Astrocyte of the hippocampus (primary cell): ENCODE measurements around the gene DIRAS2.
"Not testable (repeated sequence)": the region's sequence is repeated elsewhere in the genome, so short reads cannot be mapped to it uniquely, and the experiment has no call there.

Source experiments
- DNase-seq: peaks from one replicate; pipeline ENCODE4 v3.0.0; 2011; ENCODE audit warnings: low read depth, low spot score

DIRAS2 gene, protein sequence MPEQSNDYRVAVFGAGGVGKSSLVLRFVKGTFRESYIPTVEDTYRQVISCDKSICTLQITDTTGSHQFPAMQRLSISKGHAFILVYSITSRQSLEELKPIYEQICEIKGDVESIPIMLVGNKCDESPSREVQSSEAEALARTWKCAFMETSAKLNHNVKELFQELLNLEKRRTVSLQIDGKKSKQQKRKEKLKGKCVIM

GRCh38 chr9:90642570-90643539 is at the start of gene DIRAS2:
TSS of gene DIRAS2 (minus strand) at chr9:90642824. CDS start at chr9:90613827, 28,997 bp downstream.
- DNase-seq = peak; percentile 78

DNA sequence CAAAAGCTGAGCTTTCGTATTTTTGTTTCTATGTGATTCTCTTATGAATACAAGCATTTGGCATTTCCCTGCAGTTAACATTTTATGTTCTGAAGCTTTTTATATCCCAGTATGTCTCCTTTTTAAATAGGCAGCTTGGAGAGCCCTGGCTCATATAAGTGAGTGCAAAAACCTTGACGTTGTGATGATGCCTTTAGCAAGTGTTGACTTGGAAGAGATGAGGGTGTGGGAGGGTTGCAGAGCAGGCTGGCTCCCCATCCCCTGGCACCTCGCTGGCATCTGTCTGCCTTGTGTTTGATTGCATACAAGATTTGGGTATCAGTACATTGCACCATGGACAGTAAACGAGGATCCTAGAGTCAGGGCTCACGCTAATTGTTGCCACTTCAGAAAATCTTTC is 42.1 kb upstream of the DIRAS2 start:
- no peak for DNase-seq

- no peak for DNase-seq
These were observed 41.5 kb upstream of the DIRAS2 start for GRCh38 chr9:90684106-90684505.

GRCh38 chr9:90680534-90680933 is 37.9 kb upstream of the DIRAS2 start:
- no peak for DNase-seq

DNA sequence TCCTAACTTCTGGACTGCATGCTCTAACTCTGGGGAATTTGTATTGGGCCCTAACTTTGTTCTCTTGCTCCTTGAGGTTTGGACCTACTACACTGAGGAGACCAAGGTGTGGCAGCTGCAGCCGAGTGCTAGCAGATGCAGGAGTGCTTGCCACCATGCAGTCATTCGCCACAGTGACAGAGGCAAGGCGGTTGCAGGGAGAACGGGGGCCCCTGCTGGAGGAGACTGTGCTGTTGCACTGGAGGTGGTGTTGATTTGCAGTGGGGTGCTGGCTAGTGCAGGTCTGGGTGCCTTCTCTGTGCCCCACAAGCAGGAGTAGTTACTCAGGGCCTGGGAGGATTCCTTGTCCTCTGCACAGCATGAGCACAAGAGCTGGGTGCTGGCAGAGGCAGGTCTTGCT is 22.4 kb upstream of the DIRAS2 start:
- DNase-seq = no peak

- peak; percentile 23 for DNase-seq
These were observed 17.2 kb upstream of the DIRAS2 start for GRCh38 chr9:90659650-90660364.

DNA sequence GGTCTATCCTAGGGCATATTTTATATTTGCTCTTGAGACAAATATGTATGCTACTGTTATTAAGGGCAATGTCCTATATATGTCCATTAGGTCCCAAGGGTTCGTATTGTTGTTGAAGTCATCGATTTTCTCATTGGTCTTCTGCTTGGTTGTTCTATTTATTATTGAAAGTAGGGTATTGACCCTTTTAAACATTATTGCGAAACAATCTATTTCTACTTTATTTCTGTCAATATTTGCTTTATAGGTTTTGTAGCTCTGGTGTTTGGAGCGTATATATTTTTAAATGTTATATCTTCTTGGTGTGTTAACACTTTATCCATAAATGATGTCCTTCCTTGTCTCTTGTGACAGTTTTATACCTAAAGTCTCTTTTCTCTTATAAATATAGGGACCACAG is 16.2 kb upstream of the DIRAS2 start:
- DNase-seq = no peak

- DNase-seq = no peak
These were observed 15.6 kb upstream of the DIRAS2 start for GRCh38 chr9:90658181-90658580.

DNA sequence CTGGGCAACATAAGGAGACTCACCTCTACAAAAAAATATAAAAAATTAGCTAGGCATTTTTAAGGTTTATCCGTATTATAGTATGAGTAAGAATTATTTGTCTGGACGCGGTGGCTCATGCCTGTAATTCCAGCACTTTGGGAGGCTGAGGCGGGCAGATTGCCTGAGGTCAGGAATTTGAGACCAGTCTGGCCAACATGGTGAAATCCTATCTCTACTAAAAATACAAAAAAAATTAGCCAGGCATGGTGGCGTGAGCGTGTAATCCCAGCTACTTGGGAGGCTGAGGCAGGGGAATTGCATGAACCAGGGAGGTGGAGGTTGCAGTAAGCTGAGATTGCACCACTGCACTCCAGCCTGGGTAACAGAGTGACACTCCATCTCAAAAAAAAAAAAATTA is 14.3 kb upstream of the DIRAS2 start:
- DNase-seq = not testable (repeated sequence)

DNA sequence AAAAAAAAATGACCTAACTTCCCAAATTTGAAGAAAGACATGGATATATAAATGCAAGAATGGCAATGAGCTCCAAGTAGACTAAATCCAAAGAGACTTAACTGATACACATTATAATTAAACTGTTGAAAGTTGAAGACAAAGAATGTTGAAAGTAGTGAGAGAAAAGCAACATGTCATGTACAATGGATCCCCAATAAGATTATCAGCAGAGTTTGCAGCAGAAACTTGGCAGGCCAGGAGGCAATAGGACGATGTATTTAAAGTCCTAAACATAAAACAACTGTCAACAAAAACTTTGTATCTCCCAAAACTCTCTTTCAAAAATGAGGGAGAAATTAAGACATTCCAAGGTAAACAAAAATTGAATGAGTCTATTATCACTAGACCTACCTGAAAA is 8.6 kb upstream of the DIRAS2 start:
- no peak for DNase-seq

- DNase-seq = no peak
These were observed 5.2 kb upstream of the DIRAS2 start for GRCh38 chr9:90647843-90648242.

- no peak for DNase-seq
These were observed 3.1 kb upstream of the DIRAS2 start for GRCh38 chr9:90645721-90646120.

GRCh38 chr9:90641884-90642487 is 638 bp downstream of the DIRAS2 start:
- peak; percentile 5 for DNase-seq

GRCh38 chr9:90641086-90641485 is 1.5 kb downstream of the DIRAS2 start:
- DNase-seq = no peak

- no peak for DNase-seq
These were observed 2.3 kb downstream of the DIRAS2 start for GRCh38 chr9:90640361-90640760.

GRCh38 chr9:90637626-90638025 is 5.0 kb downstream of the DIRAS2 start:
- DNase-seq = no peak

DNA sequence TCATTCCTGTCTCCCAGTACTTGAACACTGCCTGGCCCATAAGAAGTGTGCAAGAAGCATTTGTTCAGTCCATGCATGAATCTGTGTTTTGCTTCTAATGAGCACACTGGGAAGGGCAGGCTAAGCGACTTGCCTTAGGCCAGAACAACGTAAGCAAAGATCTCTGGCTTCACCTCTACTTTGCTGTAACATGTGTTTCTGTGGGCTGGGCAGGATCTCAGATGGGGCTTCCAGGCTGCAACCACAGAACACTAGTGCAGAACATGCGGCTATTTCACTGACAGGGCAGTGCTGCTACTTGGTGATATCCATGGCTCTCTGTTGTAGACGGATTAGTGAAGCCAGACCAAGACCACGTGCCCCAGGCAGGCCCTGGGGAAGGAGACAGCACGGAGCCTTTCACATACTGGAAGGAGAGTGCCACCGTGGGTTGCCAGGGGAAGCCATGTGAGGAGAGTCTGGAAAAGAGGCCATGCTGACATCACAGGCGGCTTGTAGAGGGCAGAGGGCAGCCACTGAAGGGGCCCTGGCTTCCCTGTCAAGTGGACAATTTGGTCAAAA is 9.9 kb downstream of the DIRAS2 start:
- no peak for DNase-seq

DNA sequence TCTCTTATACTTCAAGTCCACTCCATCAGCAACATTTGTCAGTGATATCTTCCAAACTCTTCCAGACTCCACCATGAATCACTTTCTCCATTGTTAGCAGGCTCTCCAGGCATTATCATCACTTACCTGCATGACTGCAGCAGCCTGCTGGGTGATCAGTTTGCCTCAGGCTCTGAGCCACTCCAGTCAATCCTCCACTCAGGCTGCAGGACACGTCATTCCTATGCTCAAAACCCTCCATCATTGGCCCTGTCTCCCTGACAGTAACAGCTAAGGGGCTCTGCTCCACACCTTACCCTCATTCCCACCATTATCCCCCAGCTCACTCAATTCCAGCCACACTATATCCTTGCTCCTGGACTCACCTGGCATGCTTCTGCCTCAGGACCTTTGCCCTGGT is 10.7 kb downstream of the DIRAS2 start:
- no peak for DNase-seq

DNA sequence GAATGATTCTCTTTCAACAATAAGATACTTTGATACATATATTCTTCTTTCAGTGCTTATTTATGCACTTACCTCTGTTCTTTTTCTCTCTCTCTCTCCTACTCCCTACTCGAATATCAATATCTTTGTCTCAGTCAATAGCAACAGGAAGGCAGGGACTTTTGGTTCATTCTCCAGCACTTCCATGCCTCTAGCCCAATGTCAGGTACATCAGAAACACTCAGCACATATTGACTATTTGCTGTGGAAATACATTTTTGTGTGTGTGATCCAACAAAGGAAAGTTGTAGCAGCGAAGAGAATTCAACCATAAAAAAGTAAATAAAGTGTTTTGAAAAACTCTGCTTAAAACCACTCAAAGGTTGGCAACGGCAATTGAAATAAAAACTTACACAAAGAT is 12.6 kb downstream of the DIRAS2 start:
- no peak for DNase-seq

DNA sequence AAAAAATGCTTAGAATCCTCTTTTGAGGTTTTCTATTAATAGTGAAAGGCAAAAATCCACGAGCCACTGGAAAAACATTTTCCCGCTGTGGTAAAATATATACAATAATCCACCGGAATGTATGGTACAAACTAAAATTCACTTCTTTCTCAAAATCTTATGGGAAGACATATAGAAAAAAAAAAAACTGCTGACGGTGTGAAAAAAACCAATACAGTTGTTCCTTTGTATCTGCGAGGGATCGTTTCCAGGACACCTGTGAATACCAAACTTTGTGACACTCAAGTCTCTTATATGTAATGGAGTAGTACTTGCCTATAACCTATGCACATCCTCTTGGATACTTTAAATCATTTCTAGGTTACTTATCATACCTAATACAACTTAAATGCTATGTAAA is 13.3 kb downstream of the DIRAS2 start:
- no peak for DNase-seq

DNA sequence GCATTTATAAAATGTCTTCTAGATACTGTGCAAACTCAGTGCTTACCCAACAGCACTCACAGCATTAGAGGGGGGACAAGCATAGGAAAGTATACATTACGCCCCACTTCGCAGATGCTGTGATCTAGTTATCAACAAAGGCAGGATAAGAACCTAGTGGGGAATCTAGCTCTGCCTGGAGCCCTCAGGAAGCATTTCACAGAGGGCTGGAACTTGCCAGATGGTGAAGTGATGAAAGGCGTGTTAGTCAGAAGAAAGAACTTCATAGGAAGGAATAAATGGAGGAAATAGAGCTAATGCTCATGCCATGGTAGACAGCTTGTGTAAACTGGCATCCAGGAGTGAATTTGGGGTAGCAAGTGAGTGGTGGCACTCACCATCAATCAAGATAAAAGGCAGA is 25.8 kb downstream of the DIRAS2 start:
- no peak for DNase-seq

GRCh38 chr9:90613502-90613901 is 29.1 kb downstream of the DIRAS2 start:
- no peak for DNase-seq
